Measurements from ENCODE around the gene C2CD4A.

Gene C2CD4A

DNA sequence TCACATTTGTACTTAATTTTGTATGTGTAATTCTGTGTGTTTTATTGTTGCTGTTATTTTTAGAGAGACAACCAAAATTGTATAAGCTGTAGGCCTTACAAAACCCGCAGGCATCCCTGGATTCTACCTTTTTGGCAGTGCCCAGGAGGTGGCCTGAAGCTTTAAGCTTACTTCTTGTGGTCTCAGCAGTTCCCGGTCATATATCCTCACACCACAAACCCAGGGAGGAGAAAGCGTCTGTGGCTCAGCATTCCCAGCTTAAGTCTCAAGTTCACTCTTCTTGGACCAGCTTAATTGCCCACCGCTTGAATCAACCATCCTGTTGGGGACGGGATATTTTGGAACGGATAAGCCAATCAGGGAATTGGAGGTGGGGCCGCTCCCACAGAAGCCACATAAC is 36.7 kb downstream of the C2CD4A start:
- no peak for DNase-seq (ENCODE audit: low read depth)

GRCh38 chr15:62104401-62104800 is 37.6 kb downstream of the C2CD4A start:
- no peak for DNase-seq (ENCODE audit: low read depth)

- no peak for DNase-seq (ENCODE audit: low read depth)
Observed at GRCh38 chr15:62104846-62105245, 38.1 kb downstream of the C2CD4A start.

- no peak for DNase-seq (ENCODE audit: low read depth)
Observed at GRCh38 chr15:62105266-62105665, 38.5 kb downstream of the C2CD4A start.

- DNase-seq (ENCODE audit: low read depth), result no peak
Observed at GRCh38 chr15:62106096-62106495, 39.3 kb downstream of the C2CD4A start.

GRCh38 chr15:62107571-62108121 is 40.9 kb downstream of the C2CD4A start:
- no peak for DNase-seq (ENCODE audit: low read depth)

DNA sequence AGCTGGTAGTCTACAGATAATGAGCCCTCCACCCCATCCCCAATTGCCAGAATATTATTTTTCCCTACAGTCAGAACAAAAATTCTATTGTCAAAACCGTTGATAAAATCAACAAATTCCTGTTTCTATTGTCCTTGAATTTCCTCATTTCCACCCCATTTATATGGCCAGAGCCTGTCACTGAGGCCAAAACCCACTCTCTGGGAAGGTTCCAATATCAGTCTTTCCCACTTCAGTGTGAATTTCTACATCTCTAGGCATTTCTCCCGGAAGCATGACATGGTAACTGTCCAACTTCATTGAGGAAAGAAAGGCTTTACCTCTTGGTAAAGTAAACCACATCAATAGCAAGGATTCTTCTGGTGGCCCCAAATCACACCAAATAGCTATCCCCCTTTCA is 41.6 kb downstream of the C2CD4A start:
- DNase-seq (ENCODE audit: low read depth), result no peak

GRCh38 chr15:62109437-62109836 is 42.7 kb downstream of the C2CD4A start:
- DNase-seq (ENCODE audit: low read depth), result no peak

- no peak for DNase-seq (ENCODE audit: low read depth)
Observed at GRCh38 chr15:62109982-62110851, 43.4 kb downstream of the C2CD4A start.

DNA sequence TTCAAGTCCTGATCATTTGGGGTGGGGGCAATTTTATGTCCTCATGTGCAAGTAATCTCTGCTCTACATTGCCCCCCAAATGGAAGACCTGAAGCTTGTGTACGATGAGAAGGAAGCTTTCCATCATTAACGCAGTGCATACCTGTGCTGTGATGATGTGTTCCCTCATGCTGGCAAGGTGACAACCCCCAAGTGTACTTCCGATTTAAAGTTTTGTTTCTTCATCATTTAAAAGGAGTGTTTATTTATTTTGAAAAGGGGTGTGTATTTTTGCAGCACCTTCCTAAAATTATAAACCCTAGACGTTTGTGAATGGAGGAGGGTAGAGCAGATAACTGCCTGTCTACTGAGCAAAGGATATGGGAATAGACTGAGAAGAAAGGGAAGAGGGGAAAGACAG is 45.3 kb downstream of the C2CD4A start:
- DNase-seq (ENCODE audit: low read depth), result no peak

GRCh38 chr15:62112616-62113593 is 46.1 kb downstream of the C2CD4A start:
- no peak for DNase-seq (ENCODE audit: low read depth)

- no peak for DNase-seq (ENCODE audit: low read depth)
Observed at GRCh38 chr15:62115847-62116246, 49.1 kb downstream of the C2CD4A start.

- no peak for DNase-seq (ENCODE audit: low read depth)
Observed at GRCh38 chr15:62118520-62119226, 51.9 kb downstream of the C2CD4A start.

DNA sequence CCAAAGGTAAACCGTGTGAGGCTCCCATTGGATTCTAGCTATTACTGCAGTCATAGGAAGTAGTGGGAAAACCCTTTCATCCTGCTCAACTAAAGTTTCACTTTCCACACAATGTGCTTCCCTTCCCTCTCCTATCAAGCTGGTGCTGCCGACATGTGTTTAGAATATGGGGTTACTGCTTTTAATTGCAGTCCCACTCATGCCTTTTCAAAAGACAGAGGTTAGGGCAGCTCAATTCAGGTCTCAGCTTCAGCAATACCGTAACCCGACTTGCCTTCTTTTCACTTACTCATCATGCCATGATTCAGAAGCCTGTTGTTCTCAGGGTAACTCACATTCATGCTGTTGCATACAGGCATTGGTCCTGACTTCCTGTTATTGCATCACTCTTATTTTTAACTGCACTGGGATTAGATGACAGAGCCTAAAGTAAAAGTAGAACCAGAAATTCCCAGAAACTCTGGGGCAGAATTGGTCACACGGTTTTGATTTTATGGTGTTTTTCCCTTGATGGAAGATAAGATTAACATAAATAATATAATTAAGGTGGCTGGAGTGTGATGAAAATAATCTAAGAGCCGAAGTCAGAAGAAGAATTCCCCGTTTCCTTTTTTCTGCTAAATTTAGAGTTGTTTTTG is 52.6 kb downstream of the C2CD4A start:
- DNase-seq (ENCODE audit: low read depth), result peak; percentile 68

DNA sequence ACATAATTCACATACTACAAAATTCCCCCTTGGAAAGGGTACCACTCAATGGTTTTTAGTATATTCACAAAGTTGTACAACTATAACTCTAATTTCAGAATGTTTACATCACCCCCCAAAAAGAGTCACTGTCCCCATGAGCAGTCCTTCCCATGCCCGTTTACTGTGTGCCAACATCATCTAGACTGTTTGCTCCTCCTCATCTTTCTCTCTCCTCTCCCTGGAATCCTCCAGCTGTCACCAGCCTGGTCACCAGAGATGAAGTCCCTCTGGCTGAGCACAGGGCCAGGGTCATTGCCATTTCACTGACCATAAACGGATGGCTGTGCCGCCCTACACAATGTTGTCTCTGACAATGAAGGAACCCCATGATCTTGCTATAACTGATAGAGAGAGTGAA is 53.1 kb downstream of the C2CD4A start:
- no peak for DNase-seq (ENCODE audit: low read depth)
